ENCODE measurements around the gene SURF6.

DNA sequence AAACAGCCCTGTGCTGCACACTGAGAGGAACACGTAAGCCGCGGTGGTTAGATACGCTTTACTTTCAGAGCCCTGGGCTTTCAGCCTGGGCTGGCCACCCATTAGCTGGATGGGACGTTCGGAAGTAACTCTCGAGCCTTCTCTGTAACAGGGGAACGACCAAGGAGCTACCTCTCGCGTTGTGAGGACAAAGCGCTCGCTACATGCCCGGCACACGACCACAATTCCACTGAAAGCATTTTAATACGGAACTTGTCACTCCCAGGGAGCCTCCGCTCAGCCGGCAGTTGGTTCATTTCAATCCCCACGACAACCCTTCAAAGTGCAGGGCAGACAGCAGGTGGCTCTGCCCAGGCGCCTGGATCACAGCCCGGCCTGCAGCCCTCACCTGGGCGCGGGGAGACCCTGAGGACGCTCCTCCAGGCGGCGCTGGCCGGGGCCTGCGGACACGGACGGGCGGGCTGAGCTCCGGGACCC is 19.9 kb upstream of the SURF6 start:
- TF ChIP-seq, protein P1, sequence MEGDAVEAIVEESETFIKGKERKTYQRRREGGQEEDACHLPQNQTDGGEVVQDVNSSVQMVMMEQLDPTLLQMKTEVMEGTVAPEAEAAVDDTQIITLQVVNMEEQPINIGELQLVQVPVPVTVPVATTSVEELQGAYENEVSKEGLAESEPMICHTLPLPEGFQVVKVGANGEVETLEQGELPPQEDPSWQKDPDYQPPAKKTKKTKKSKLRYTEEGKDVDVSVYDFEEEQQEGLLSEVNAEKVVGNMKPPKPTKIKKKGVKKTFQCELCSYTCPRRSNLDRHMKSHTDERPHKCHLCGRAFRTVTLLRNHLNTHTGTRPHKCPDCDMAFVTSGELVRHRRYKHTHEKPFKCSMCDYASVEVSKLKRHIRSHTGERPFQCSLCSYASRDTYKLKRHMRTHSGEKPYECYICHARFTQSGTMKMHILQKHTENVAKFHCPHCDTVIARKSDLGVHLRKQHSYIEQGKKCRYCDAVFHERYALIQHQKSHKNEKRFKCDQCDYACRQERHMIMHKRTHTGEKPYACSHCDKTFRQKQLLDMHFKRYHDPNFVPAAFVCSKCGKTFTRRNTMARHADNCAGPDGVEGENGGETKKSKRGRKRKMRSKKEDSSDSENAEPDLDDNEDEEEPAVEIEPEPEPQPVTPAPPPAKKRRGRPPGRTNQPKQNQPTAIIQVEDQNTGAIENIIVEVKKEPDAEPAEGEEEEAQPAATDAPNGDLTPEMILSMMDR (conservative IDR thresholded peaks at IDR 0.05; ENCODE audit: low read length): 0 out of 2 replicates have a peak, but pooled peaks have one; percentile 22
- TF ChIP-seq EZH2phosphoT487 (IDR thresholded peaks at IDR 0.05; ENCODE audit: borderline replicate concordance, low read depth, low read length): no peak

Data from OCI-LY7 (cell line).